GM15510 (cell line): ENCODE measurements around the gene DNMBP.

Experiments
- POLR2A ChIP-seq: IDR thresholded peaks from 3 replicates; pipeline ENCODE4 v1.6.1; 2011; ENCODE audit warnings: borderline replicate concordance; ENCODE audit not compliant: insufficient read length; ENCODE audit errors: extremely low read depth

DNMBP gene

GRCh38 chr10:99917963-99918825, 91.6 kb downstream of the DNMBP start:
- TF ChIP-seq POLR2A: no peak

GRCh38 chr10:99916776-99917175, 93.0 kb downstream of the DNMBP start:
- no peak for TF ChIP-seq POLR2A

DNA sequence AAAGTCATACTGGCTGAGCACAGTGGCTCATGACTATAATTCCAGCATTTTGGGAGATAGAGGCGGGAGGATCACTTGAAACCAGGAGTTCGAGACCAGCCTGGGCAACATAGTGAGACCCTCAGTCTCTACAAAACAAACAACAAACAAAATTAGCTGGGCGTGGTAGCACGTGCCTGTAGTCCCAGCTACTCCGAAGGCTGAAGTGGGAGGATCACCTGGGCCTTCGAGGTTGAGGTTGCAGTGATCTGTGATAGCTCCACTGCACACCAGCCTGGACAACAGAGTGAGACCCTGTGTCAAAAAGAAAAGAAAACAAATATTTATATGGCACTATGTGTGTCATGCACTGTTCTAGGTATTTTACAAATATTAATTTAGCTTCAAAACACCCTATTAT, 94.3 kb downstream of the DNMBP start:
- no peak for TF ChIP-seq POLR2A

- no peak for TF ChIP-seq POLR2A
Observed at GRCh38 chr10:99914236-99914635, 95.5 kb downstream of the DNMBP start.

DNA sequence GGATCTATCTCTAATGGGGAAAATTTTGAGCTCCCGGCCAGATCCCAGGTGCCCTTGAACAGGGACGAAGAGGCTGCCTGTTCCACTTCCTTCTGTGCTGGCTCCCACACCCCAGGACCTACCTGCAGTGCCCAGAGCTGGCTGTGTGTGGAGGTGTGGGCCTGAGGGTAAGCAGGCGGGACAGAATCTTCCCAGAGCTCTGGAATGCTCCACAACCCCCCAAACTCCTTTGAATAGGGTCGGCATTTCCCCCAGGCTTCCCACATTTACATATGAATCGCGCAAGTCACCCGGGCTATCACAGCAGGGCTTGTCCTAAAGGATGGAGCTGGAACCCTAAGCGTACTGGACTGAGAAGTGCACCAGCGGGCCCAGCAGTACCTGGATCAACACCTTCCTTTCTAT, 95.9 kb downstream of the DNMBP start:
- no peak for TF ChIP-seq POLR2A

GRCh38 chr10:99912041-99912440, 97.7 kb downstream of the DNMBP start:
- no peak for TF ChIP-seq POLR2A

- no peak for TF ChIP-seq POLR2A
Observed at GRCh38 chr10:99908512-99908911, 101.2 kb downstream of the DNMBP start.

DNA sequence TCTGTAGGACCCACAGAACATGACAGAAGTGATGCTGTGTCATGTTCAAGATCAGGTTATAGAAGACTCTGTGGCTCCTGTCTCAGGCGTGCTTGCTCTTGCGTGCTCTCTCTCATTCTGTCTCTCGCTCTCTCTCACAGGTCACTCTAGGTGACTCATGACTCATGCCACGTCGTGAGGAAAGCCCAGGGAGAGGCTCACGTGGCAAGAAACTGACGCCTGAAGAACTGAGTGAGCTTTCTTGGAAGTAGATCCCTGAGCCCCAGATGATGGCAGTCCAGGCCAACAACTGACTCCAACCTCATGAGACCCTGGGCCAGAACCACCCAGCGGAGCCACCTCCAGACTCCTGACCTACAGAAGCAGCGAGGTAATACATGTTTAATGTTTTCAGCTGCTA, 103.3 kb downstream of the DNMBP start:
- no peak for TF ChIP-seq POLR2A

DNA sequence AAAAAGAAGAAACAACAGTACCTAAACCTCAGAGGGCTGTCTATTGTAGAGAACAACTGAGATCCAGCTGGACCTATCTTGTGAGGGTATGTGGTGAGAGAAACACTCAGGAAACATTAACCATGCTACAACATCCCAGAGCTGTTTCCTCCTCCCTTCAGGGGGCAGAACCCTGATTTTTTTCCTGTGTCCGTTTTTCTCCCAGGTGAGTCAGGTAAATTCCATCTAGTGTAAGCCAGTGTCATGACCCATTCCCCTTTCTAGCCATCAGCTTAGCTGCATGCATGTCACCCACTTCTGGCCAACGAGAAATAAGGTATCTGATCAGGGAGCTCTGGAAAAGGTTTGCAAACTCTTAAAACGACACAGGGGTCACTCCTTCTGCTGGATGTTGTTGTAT, 103.8 kb downstream of the DNMBP start:
- TF ChIP-seq POLR2A: no peak

DNA sequence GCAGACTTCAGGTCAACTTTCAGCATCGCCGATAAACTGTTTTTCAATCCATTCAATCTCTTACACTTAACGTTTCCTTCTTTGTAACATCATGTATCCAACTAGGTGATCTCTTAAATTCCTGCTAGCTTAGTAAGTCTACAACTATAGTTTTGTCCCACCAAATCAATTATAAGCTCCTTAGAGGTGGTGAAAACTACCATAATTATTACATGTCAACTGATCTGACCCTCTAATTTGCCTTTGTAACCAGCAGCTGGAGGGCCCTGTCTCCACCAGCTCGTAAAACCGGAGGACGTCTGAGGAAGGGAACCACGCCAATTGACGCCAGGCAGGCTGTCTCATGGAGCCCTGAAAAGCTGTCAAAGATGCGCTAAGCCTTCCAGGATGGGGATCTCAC, 113.9 kb downstream of the DNMBP start:
- TF ChIP-seq POLR2A: no peak

GRCh38 chr10:99894613-99895012, 115.1 kb downstream of the DNMBP start:
- no peak for TF ChIP-seq POLR2A

DNA sequence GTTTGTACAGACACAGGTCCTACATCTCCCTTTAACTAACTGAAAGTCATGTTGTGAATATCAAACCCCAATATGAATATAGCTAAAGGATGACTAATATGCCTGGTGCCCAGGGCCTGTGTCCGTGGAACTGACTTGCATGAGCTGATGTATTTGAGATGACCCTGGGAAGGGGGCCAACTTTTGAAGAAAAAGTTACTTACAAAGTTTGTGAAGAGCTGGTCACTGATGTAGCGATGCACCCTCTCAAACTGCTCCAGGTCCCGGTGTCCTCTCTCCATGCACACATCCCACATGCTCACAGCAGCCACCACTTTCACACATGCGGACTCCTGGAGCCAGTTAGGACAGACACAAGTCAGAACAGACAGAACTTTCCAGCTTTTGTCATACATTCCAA, 121.1 kb downstream of the DNMBP start:
- TF ChIP-seq POLR2A: no peak

GRCh38 chr10:99883523-99883922, 126.2 kb downstream of the DNMBP start:
- no peak for TF ChIP-seq POLR2A

DNA sequence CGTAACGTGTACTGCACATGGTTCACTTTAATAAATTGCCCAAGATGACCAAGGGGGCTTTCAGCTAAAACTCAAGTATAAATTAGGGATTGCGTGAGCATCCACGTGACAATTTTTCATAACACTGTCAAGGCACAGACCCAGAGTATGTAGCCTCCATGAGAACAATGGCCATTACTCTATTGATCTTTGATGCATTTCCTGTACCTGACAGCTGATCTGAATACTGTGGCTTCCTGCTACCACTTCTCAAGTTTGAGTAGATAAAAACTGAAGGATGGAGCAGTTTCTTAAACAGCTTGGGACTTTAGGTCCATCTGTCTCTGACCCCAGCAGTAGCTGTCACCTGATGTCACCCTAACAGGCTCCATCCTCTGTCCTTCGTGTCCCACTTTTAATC, 128.4 kb downstream of the DNMBP start:
- no peak for TF ChIP-seq POLR2A

DNA sequence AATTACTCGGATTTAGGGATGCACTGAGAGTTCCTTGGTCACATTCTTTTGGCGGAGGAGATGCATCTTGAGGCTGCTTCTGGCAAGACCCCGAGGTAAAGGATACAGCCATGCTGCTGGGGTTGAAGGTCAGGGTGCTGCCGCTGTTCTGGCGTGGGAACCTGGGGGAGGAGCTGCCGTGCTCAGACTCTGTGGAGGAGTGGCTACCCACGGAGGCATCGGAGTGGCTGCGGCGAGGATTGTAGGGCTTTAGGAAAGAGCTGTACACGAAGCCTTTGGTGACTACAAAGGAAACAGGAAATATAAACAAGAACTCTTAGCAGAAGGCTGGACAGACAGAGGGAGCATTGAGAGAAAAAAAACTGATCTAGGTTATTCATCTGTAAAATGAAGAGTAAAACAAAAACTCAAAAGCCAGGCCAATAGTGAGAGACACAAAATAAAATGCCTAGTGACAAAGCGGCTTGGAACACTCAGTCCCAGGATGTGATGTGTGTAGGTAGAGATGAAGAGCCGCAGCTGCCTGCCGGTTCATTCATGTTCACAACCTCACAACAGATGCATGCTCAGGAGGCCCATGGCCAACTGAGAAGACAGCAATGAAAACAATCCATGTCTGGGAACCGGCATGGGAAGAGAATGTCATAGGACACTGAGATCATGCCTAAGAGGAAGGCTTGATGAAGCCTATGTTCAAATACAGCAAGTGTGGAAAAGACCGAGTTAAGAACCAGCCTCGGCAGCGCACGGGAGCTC, 129.5 kb downstream of the DNMBP start:
- TF ChIP-seq POLR2A: no peak

GRCh38 chr10:99875473-99875872, 134.3 kb downstream of the DNMBP start:
- TF ChIP-seq POLR2A: no peak
